HL-60 (cell line): Measurements from ENCODE around the gene TPST2.

Experiments
- DNase-seq, 2 experiments: peaks; one replicate each; pipeline ENCODE4 v3.0.0-alpha.2; 2010 to 2020; ENCODE audit warnings: low read depth in 1 of 2, low spot score in 1 of 2
- H3K27ac ChIP-seq: fragments of 250-450 bp; sonication (Bioruptor Pico); replicated peaks from 2 replicates; pipeline ENCODE4 v1.5.1; 2020; ENCODE audit warnings: mild to moderate bottlenecking, moderate library complexity
- H3K27me3 ChIP-seq: fragments of 250-450 bp; sonication (Bioruptor Pico); 2 replicates; pipeline ENCODE4 v1.5.1; 2021; ENCODE audit warnings: mild to moderate bottlenecking, moderate library complexity; ENCODE audit not compliant: insufficient read depth, poor library complexity, severe bottlenecking
- H3K4me3 ChIP-seq: replicated peaks from 2 replicates; pipeline ENCODE4 v1.5.1; 2011; ENCODE audit warnings: mild to moderate bottlenecking, control low read depth, low read length; ENCODE audit not compliant: insufficient read depth
- GABPA ChIP-seq: IDR thresholded peaks from 2 replicates; pipeline ENCODE4 v1.6.1; 2012; ENCODE audit warnings: low read depth
- POLR2AphosphoS5 ChIP-seq: IDR thresholded peaks from 2 replicates; pipeline ENCODE4 v1.6.1; 2012; ENCODE audit warnings: low read depth
- SPI1 ChIP-seq: IDR thresholded peaks from 2 replicates; pipeline ENCODE4 v1.6.1; 2012; ENCODE audit warnings: low read depth, mild to moderate bottlenecking, borderline replicate concordance
- TF ChIP-seq, protein P1 (sequence below): IDR thresholded peaks from one replicate; pipeline ENCODE4 v1.5.1; 2011; ENCODE audit warnings: low read length, control low read depth, inconsistent platforms; ENCODE audit not compliant: insufficient read depth
- TF ChIP-seq, protein P2 (sequence below): IDR thresholded peaks from 2 replicates; pipeline ENCODE4 v1.6.1; 2012; ENCODE audit warnings: low read depth; ENCODE audit not compliant: insufficient replicate concordance

TPST2 gene

DNA sequence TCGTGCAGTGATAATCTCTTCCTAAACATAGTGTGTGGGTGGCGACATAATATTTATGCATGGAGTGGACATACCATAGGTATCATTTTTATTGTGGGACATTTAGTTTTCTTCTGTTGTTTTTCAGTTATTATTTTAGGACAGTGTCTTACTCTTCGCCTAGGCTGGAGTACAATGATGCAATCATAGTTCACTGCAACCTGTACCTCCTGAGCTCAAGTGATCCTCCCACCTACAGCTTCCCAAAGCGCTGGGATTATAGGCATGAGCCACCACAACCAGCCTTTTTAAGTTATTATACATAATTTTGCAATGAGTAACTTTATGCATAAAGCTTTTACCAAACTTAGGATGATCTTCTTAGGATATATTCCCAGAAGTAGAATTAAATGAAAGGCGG lies 103.5 kb downstream of the TPST2 start:
- no peaks in the 10 kb centered on the region for H3K27me3 ChIP-seq
- H3K27ac ChIP-seq: no peak overlapping the region
- DNase-seq: no peak
- no peak overlapping the region for H3K4me3 ChIP-seq
- TF ChIP-seq POLR2AphosphoS5: no peak
- no peak for TF ChIP-seq SPI1
- TF ChIP-seq, protein P1, sequence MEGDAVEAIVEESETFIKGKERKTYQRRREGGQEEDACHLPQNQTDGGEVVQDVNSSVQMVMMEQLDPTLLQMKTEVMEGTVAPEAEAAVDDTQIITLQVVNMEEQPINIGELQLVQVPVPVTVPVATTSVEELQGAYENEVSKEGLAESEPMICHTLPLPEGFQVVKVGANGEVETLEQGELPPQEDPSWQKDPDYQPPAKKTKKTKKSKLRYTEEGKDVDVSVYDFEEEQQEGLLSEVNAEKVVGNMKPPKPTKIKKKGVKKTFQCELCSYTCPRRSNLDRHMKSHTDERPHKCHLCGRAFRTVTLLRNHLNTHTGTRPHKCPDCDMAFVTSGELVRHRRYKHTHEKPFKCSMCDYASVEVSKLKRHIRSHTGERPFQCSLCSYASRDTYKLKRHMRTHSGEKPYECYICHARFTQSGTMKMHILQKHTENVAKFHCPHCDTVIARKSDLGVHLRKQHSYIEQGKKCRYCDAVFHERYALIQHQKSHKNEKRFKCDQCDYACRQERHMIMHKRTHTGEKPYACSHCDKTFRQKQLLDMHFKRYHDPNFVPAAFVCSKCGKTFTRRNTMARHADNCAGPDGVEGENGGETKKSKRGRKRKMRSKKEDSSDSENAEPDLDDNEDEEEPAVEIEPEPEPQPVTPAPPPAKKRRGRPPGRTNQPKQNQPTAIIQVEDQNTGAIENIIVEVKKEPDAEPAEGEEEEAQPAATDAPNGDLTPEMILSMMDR: no peak
- TF ChIP-seq GABPA: no peak
- TF ChIP-seq, protein P2, sequence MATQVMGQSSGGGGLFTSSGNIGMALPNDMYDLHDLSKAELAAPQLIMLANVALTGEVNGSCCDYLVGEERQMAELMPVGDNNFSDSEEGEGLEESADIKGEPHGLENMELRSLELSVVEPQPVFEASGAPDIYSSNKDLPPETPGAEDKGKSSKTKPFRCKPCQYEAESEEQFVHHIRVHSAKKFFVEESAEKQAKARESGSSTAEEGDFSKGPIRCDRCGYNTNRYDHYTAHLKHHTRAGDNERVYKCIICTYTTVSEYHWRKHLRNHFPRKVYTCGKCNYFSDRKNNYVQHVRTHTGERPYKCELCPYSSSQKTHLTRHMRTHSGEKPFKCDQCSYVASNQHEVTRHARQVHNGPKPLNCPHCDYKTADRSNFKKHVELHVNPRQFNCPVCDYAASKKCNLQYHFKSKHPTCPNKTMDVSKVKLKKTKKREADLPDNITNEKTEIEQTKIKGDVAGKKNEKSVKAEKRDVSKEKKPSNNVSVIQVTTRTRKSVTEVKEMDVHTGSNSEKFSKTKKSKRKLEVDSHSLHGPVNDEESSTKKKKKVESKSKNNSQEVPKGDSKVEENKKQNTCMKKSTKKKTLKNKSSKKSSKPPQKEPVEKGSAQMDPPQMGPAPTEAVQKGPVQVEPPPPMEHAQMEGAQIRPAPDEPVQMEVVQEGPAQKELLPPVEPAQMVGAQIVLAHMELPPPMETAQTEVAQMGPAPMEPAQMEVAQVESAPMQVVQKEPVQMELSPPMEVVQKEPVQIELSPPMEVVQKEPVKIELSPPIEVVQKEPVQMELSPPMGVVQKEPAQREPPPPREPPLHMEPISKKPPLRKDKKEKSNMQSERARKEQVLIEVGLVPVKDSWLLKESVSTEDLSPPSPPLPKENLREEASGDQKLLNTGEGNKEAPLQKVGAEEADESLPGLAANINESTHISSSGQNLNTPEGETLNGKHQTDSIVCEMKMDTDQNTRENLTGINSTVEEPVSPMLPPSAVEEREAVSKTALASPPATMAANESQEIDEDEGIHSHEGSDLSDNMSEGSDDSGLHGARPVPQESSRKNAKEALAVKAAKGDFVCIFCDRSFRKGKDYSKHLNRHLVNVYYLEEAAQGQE: no peak

DNA sequence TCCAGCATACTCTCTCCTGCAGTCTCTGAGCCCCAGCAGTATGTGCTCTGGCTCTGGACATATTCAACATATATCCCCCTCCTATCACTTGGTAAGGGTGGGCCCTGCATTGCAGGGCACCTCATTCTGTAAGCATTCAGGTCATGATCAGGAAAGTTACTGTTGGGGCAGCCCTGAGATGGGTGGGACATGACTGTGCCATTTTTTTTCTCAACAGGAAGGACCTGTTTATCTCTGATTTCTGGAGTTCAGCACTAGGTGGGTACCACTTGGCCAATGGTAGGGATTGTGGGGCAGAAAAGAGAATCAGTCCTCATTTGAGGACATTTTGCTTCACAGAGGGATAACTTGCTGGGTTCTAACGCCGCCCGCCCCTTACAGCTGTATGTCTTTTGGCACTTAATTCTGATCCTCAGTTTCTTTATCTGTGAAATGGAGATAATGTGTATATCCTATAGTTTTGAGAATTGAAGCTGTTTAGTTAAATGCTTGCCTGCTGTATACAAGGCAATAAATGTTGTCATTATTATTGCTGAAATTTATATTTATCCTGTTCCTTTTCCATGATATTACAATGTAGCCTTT lies 104.0 kb downstream of the TPST2 start:
- H3K27me3 ChIP-seq: no peaks in the 10 kb centered on the region
- H3K4me3 ChIP-seq: no peak overlapping the region
- TF ChIP-seq POLR2AphosphoS5 (no peak), SPI1 (no peak), GABPA (no peak)
- TF ChIP-seq, protein P2: no peak
- TF ChIP-seq, protein P1: no peak
- no peak overlapping the region for H3K27ac ChIP-seq
- DNase-seq: no peak

DNA sequence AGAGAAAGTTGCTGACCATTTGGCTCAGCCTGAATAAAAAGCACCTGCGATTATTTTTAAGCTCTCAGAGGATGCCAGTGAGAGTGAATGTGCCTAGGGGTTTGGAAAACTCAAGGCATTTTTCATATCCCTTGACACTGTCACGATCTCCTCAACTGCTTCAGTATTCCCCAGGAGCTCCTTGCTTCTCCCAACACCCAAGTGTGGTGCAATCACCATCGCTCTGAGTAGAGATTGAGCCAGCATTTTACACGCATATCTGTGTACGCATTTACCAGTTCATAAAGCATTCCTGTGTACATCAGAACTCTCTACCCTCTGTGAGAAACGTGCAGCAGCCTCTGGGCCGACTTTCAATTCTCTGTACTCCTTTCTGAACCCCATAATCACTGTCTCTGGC lies 104.9 kb downstream of the TPST2 start:
- Histone ChIP-seq H3K4me3 (no peak overlapping the region), H3K27me3 (no peaks in the 10 kb centered on the region), H3K27ac (peak overlapping the region; percentile 49)
- no peak for TF ChIP-seq SPI1
- TF ChIP-seq, protein P1: no peak
- TF ChIP-seq, protein P2: no peak
- DNase-seq: no peak
